Left renal pelvis (tissue), 4 donors: ENCODE data around the gene BCL2L1. TPM values are rescaled to one million over a fixed set of nuclear protein-coding genes. Genes with fewer than 3 reads are reported as not detected.
"Not testable (repeated sequence)": the region's sequence is repeated elsewhere in the genome, so short reads cannot be mapped to it uniquely, and the experiment has no call there.

Experiments
- DNase-seq, 4 donors: peaks; one replicate each; pipeline ENCODE4 v3.0.0-alpha.2; 2013; ENCODE audit warnings: low read depth in 4 of 4, low spot score in 3 of 4
- polyA plus RNA-seq, 4 donors: library from polyadenylated mRNA; unstranded; fragments of 120-200 nt; gene quantifications; one replicate each; pipeline ENCODE4 v1.2.1, GENCODE V29; 2013; ENCODE audit not compliant: insufficient read length in 4 of 4

BCL2L1 gene
- polyA plus RNA-seq, 4 donors: 67.2 to 81.0 (median 76.5) TPM

DNA sequence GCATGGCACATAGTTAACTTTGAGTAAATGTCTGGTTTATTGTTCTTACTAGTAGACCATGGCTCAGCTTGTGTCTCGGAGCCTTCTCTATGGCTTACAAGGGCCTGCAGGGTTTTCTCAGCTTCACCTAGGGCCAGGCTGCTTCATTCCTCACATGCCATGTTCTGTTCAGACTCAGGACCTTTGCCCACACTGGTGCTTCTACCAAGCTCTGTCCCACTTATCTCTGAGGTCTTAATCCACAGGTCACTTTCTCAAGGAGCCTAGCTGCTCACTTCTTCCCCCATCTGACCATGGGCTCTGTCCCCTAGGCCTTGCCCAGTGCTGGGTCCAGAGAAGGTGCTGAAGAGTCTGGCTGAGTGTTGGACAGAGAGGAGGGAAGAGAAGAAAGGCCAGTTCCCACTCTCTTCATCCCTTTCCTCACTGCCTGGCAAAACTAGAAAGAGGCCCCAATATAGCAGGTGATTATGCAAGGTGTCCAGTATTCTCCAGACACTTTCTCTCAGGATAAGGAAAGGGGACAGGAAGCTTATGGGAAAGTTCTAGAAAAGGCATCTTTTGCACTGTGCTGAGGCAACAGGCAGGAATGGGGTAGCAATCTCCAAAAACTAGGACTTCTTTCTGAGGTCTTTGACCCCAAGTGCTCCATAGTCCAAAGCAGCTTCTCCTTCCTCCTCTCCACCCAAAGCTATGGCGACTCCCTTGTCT lies 45.0 kb downstream of the BCL2L1 start:
- DNase-seq: no peak

DNA sequence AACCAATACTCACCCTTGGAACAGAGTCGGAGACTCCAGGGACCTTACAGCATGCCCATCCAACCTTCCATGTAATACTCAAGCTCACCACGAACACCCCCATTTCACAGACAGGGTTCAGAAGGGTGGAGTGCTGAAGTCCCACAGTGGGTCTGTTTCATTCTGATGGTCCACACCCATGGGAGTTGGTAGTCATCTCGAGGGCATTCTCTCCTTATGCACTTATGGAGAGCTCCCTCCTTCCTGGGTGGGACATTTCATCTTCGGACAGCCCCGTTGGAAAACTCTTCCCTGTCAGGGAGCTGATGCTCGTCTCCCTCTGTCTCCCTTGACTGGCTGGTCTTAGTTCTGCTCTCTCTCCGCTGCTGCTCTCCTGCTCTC lies 46.1 kb downstream of the BCL2L1 start:
- no peak for DNase-seq

DNA sequence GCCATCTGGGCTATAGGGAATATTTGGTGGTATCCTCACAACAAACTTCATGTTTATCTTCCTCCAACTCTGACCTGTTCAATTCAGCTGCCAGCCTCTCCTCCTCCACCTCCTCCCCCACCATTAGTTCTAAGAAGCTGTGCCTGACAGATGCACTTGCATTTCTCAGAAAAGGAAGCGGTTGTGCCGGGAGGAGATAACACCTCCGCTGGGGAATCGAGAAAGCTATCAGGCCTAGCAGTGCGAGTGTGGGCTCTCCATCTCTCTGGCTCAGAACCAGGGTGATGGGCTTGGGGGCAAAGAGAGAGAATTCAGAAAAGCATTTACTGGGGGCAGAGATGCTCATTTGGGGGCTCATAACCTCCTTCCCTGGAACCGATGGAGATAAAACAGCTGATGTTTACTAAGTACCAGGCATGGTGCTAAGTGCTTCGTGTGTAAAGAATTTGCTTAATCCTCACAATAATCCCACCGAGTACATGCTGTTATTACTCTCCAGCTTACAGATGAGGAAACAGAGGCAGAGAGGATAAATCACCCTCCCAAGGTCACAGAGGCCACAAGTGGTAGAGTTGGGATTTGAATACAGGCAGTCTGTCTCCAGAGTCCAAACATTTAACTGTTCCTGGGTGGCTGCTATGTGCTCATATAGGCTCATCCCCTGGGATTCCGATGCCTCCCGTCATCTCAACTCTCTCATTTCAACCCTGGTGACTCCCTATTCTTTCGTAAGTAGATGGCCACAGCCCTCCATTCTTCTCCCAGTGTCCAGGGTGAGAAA lies 46.6 kb downstream of the BCL2L1 start:
- DNase-seq: no peak

DNA sequence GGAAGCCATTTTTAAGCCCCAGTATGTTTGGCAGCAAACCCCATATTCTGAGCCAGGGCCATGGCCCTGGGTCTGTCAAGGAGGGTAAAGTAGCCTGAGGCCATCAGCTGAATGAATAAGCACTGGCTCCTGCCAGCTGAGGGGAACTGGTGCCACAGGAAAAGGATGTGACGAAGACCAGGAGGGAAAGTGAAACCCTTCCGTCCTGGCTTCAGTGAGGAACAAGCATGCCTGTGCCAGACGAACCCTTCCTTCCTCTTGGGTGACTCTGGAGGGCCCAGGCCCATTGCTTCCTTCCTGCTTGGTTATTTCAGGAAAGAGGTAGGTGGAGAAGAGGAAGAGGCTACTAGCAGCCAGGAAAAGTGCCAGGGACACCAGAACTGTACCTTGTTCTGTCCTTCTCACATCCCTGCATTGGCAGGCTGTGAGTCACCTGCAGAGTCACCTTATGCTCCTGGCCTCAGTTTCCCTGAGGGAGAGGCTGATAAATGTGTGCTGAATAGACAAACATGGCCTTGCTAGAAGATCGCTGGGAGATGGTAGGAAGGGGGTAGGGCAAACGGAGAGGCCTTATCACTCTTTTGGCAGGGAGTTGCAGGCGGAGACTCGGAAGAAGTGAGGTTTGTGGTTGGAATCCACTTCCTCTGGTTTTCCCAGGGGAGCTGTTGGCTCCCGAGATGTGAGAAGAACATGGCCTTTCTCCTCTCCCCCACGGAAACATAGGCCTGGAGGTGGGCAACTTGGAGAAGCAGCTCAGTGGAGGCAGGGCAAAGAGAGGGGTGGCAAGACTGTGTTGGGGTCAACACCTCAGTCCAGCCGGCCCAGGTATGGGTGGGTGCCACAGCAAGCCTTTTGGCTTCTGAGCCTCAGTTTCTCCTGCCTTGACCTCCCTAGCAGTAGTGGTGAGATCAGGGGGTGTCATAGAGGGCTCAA lies 47.5 kb downstream of the BCL2L1 start:
- DNase-seq: no peak

DNA sequence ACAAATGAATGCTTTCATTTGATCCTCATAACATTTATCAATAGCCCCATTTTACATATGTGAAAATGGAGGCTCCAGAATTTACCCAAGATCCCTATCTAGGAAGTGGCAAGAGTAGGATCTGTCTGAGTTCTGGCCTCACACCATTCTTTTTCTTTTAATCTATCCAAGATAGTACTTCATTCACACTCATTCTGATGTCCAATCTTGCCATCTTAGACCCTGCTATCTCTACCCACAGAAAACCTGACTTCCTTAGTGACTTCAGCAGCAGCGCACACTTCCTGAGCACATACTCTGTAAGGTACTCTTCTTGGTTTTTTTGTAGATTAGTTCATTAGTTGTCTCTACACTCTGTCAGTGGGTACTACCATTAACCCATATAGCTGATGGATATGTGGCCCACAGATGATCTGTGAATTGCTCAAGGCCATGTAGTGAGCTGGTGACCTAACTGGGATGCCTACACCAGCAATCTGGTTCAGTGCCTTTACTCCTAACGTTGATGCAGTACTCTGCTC lies 48.7 kb downstream of the BCL2L1 start:
- no peak for DNase-seq

DNA sequence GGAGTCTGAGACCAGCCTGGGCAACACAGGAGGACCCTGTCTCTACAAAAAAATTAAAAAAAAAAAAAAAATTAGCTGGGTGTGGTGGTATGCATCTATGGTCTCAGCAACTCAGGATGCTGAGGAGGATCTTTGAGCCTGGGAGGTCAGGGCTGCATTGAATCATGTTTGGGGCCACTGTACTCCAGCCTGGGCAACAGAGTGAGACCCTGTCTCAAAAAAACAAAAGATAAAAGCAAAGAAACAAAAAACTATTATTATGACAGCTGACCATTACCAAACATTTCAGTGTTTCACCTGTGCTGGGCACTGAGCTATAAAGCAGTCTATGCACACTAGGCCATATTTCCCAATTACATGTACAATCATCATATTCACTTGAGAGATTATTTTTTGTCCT lies 49.2 kb downstream of the BCL2L1 start:
- DNase-seq: no peak

DNA sequence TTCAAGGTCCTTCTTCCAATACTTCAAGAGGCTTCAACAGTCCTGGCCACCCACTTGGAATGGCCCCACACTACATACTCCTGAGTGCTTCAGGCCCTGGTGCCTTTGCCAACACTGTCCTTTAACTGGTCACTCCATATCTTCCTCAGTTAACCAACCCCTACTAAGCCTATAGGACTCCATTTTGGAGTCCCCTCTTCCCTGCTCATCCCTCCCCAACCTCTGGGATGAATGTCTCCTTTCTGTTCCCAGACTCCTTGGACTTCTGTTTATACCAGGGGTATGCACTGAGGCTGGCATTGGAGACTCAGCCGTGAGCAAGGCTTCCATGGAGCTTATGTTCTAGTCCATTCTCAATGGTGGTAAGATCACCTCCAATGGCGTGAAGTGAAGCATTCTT lies 51.3 kb downstream of the BCL2L1 start:
- DNase-seq: no peak

DNA sequence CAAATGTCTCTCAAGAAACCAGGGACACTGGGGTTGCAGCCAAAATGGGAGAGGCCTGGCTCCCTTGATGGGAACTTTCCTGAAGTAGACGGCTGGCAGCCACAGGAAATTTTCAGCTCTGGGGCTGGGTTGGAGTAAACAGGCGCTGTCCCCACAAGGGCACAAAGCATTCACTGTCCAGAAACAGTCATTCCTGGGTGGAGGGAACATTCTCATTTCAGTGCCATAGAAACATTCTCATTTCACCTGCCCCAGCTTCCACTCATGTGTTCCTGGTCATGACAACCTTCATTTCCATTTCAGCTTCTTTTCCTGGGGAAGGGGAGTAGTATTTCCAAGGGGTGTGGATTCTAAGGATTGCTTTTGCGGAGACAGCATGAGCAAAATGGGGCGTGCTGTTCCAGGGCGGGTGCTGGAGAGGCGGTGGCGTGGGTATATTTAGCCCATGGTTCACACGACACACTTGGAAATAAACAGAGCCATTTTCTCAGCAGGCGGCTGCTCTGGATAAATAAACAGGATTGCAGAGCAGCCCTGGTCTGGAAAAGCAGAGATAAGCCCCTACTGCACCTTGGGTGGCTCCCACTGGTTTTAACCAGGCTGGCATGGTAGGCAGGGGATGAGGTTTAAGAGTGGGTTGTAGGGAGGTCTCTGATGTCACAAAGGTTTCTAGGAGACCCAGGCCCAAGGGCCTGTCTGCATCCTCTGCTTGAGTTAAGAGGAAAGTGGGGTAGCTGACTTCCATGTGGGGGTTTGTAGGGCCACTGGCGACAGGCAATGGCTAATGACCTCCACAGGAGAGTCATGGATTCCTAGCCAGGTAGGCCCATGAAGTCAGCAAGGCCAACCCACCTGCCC lies 52.1 kb downstream of the BCL2L1 start:
- no peak for DNase-seq

DNA sequence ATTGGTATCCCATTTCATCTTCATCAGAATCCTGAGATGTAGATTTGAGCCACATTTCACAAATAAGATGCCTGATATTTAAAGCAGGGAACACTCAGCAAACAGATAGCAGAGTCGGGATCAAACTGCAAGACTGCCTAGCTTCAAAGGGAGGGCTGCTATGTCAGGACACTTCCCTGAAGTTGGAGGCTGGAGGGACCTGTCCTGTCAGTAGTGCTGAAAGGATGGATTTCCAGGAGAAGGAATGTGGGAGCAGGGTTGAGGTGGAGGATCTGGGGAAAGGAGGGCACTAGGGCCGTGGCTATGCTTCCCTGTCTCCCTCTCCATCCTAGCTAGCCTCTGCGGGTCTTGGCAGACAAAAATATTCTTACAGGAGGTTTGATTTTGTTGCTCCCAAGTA lies 52.8 kb downstream of the BCL2L1 start:
- DNase-seq: no peak

DNA sequence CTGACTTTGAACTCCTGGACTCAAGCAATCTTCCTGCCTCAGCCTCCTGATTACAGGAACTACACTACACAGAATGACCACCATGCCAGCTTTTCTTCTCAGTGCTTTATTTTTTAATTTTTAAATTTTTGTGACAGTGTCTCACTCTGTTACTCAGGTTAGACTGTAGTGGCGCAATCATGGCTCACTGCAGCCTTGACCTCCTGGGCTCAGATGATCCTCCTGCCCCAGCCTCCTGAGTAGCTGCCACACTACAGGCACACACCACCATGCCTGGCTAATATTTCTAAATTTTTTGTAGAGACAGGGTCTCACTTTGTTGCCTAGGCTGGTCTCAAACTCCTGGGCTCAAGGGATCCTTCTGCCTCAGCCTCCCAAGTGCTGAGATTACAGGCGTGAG lies 53.7 kb downstream of the BCL2L1 start:
- DNase-seq: not testable (repeated sequence)

DNA sequence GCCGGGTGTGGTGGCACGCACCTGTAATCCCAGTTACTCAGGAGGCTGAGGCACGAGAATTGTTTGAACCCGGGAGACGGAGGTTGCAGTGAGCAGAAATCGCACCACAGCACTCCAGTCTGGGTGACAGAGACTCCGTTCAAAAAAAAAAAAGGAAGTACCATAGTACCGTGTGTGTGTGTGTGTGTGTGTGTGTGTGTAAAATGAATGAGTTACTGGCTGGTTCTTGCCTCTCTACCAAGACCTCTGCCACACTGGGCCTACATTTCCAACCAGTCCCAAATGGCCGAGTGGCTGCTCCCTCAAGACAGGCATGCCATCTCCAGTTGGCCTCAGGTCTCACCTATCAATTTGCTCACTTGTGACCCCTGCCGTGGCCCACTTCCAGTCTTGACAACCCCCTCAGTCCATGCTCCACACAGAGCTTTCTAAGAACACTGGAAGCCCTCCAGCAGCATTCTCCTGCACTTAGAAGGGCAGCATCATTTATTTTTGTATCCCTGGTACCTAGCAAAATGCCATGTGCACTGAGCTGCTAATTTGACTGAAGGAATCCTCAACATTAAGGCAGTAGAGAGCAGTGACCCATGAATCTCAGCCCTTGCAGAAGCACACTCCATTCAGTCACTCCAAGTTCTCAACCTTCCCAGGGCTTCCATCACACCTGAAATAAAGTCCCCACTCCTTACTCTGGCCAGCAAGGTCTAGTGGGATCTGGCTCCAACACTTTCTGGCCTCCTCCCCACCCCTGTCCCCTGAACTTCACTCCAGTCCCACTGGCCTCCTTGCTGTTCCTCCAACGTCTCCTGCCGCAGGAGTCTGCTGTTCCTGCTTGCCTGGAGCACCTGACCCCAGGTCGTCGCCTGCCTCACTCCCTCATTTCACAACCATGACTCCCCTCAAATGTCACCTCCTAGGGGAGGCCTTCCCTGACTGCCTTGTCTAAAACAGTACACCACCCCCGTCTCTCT lies 55.1 kb downstream of the BCL2L1 start:
- DNase-seq: no peak

DNA sequence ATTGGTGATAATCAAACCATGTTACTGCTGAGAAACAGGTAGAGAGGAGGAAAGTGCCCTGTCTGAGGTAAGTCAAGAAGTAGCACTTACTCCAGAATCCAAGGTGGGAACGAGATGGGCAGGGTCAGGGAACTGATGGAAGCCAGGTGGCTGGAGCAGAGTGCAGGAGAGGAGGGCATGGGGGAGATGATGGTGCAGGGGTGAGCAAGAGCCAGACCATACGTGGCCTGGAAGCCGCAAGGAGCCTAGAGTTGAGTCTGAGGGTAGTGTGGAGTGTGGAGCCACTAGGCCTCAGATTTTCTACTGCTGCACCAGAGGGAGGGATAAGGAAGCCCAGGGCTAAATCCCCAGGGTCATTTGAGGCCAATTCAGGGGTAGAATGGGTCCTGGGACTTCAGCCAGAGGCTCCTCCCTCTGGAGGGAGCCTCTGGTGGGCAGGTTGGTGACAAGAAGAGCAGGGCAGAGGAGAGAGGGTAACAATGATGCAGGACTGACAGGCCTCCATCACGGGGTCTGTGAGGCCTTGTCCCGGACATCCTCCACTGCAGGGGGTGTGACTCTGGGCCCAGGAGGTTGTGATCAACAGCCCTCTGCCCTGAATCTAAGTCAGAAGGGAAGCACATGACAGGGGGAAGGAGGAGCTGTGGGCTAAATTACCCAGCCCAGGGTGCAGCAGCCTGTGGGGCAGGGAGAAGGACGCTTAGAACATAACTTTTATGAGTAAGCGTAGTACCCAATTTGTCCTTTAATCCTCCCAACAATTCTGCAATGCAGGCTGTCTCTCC lies 56.2 kb downstream of the BCL2L1 start:
- no peak for DNase-seq

DNA sequence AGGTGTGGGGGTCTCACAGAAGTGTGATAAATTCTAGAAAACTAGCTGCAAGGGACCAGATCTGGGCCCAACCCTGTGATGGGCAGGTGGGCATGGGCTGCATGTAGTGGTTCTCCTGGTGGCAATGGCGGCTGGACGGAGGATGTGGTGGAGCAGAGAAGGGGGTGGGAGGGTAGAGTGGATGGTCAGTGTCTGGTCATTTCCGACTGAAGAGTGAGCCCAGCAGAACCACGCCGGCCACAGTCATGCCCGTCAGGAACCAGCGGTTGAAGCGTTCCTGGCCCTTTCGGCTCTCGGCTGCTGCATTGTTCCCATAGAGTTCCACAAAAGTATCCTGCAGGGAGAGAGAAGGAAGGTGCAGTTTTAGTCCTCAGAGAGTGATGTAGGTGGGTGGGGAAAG lies 56.9 kb downstream of the BCL2L1 start:
- no peak for DNase-seq

DNA sequence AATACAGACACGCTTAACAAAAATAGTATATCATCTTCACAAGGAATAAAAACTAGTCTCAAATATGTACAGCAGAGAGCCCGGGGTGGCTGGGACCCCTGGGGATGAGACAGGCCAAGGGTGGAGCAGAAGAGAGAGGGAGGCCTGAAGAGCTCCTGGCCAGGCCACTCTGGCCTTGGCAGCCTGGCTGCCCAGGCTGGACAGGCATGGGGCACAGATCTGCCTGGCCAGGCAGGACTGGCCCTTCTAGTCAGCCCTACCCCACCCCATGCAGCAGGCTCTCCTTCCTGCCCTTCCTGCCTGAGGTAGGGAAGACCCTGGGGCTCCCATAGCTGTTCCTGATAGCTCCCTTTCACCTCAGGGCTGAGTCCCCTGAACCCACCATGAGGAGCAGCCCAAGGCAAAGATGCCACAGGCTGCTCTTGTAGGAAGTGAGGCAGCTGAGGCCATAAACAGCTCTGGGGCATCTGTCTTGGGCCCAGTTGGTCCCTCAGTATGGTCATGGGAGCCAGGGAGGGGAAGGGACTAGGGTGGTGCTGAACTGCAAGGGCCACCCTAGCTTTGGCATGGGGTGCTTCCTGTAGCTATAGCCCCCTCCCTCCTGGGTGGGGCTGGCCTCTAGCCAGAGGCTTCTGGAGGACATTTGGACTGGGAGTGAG lies 57.8 kb downstream of the BCL2L1 start:
- DNase-seq: no peak

DNA sequence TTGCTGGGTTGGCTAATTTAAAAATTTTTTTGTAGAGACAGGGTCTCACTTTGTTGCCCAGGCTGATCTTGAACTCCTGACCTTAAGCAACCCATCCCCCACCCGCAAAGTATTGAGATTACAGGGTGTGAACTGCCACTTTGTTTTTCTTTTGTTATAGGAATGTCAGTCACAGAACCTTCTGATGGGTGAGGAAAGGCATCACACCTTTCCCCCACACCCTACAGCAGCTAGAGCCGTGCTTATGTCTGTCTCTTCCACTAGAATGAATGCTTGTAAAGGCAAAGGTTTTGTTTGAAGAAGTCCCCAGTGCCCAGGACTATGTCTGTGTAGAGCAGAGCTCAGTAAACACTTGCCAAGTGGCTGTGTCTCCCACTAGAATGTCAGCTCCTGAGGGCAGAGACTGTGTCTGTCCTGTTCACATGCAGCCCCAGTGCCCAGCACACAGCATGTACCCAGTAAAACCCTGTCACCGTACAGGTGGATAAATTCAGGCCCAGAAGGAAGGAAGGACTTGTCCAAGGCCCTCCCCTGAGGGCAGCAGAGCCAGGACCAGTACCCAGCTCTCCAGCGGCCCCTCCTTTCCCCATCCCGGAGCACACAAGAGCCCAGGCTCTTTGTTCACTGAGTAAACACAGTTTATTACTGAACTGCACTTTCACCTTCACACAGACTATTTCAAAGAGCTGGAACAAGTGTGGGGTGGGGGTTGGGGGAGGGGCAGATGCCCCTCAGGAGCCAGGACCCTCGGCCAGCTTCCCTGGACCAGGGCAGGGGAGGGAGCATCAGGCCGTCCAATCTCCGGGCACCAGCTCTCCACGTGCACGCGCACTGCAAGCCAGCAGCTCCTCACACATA lies 58.6 kb downstream of the BCL2L1 start:
- DNase-seq: no peak

DNA sequence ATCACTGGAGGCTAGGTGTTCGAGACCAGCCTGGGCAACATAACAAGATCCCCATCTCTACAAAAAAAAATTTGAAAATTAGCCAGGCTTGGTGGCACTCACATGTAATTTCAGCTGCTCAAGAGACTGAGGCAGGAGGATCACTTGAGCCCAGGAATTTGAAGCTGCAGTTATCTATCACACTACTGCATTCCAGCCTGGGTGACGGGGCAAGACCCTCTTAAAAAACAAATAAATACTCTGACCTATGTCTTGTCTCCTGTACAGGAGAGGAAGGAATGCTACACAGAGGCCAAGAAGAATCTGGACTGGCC lies 59.2 kb downstream of the BCL2L1 start:
- no peak for DNase-seq

DNA sequence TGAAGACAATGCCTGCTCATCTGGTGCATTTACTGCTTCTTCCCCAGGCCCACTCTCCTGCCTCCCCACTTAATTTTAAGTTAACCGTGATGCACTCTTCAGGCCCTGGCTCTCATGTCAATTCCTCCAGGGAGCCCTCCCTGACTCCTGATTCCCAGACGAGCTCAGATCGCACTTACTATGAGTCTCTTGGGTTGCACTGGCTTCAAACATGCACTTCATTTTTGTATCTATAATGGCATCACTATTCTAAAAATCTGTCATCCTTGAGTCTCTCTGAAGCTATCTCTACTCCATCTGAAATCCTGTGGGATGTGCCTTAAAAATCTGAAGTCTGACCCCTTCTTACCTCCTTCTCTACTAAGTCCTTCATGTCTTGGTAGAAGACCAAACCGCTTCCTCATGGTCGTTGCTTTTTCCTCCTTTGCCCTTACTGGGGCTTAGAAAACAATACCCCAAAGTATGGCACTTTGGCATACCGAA lies 60.3 kb downstream of the BCL2L1 start:
- DNase-seq: no peak
